DND-41 (cell line): ENCODE data around the gene LRP5.

ENCODE experiments used
- ATAC-seq: fragments of 200-7000 bp; cut with Tn5 transposase; 3 replicates; pipeline ENCODE4 v1.9.1; 2021; ENCODE audit warnings: low read depth; ENCODE audit not compliant: insufficient read depth
- DNase-seq: peaks from one replicate; pipeline ENCODE4 v3.0.0-alpha.2; 2020
- H2AFZ ChIP-seq: 2 replicates; pipeline ENCODE4 v1.6.0; 2012; ENCODE audit warnings: low read depth, low read length
- H3K27ac ChIP-seq: 2 replicates; pipeline ENCODE4 v1.5.1; 2012; ENCODE audit warnings: low read length, inconsistent platforms
- H3K27me3 ChIP-seq: fragments of 200-600 bp; sonication (generic); 2 replicates; pipeline ENCODE4 v1.6.0; 2012; ENCODE audit warnings: low read length, mild to moderate bottlenecking, inconsistent platforms; ENCODE audit not compliant: insufficient read depth, poor library complexity
- H3K36me3 ChIP-seq: 2 replicates; pipeline ENCODE4 v1.5.1; 2012; ENCODE audit warnings: low read length, inconsistent platforms; ENCODE audit not compliant: insufficient read depth
- H3K4me1 ChIP-seq: 2 replicates; pipeline ENCODE4 v1.5.1; 2012; ENCODE audit warnings: mild to moderate bottlenecking, low read length; ENCODE audit not compliant: insufficient read depth
- H3K4me2 ChIP-seq: 2 replicates; pipeline ENCODE4 v1.6.0; 2012; ENCODE audit warnings: mild to moderate bottlenecking, moderate library complexity, low read length, inconsistent platforms; ENCODE audit not compliant: insufficient read depth
- H3K4me3 ChIP-seq, 2 experiments: fragments of 200-600 bp in 1 of 2; shearing (Covaris generic) in 1 of 2; 2 replicates each; pipeline ENCODE4 v1.5.1; 2012 to 2016; ENCODE audit warnings: inconsistent platforms in 2 of 2, low read length in 2 of 2, mild to moderate bottlenecking in 2 of 2, low read depth in 1 of 2, moderate library complexity in 1 of 2
- H3K79me2 ChIP-seq: 2 replicates; pipeline ENCODE4 v1.6.0; 2012; ENCODE audit warnings: low read length, inconsistent platforms; ENCODE audit not compliant: insufficient read depth
- H3K9ac ChIP-seq: 2 replicates; pipeline ENCODE4 v1.6.0; 2012; ENCODE audit warnings: low read depth, mild to moderate bottlenecking, inconsistent platforms, low read length, moderate library complexity
- H3K9me3 ChIP-seq: 2 replicates; pipeline ENCODE4 v1.5.1; 2012; ENCODE audit warnings: low read length, moderate library complexity, mild to moderate bottlenecking, inconsistent platforms; ENCODE audit not compliant: insufficient read depth, severe bottlenecking
- H4K20me1 ChIP-seq: 2 replicates; pipeline ENCODE4 v1.6.0; 2012; ENCODE audit warnings: low read length; ENCODE audit not compliant: insufficient read depth
- EZH2 ChIP-seq: IDR thresholded peaks from 3 replicates; pipeline ENCODE4 v1.6.1; 2012; ENCODE audit warnings: borderline replicate concordance, low read depth, mild to moderate bottlenecking, moderate library complexity, low read length, inconsistent platforms; ENCODE audit not compliant: severe bottlenecking
- TF ChIP-seq, protein P1 (sequence below): IDR thresholded peaks from 2 replicates; pipeline ENCODE4 v1.5.1; 2012; ENCODE audit warnings: borderline replicate concordance, low read length, moderate library complexity, mild to moderate bottlenecking; ENCODE audit not compliant: poor library complexity, severe bottlenecking; ENCODE audit errors: extremely low read depth

LRP5 gene

DNA sequence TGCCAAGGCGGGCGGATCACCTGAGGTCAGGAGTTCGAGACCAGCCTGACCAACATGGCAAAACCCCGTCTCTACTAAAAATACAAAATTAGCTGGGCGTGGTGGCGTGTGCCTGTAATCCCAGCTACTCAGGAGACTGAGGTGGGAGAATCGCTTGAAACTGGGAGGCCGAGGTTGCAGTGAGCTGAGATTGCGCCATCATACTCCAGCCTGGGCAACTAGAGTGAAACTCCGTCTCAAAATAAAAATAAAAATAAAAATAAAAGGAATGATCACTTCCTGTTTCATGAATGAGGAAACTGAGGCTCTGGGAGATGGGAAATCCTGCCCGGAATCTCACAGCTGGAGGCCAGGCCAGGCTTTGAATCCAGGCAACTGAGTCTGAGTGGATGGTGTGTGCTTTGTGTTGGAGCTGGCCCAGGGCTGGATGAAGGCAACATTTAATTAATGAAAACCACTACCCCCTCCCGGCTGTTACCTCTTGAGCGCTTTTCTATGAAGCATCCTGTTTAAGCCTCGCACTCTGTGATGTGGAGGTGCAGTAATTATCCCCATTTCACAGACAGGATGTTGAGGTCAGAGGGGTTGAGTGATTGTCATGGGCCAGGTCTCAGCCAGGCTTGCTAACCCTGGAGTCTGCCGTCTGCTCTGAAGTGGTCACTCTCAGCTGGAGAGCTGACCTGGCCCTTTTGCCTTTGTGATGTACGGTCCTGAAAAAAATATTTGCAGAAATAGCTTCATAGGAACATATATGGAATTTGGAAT lies 27.8 kb downstream of the LRP5 start:
- peaks cover 3% of the 10 kb centered on the region; the same call in 1 of the 2 replicates for H3K4me1 ChIP-seq

DNA sequence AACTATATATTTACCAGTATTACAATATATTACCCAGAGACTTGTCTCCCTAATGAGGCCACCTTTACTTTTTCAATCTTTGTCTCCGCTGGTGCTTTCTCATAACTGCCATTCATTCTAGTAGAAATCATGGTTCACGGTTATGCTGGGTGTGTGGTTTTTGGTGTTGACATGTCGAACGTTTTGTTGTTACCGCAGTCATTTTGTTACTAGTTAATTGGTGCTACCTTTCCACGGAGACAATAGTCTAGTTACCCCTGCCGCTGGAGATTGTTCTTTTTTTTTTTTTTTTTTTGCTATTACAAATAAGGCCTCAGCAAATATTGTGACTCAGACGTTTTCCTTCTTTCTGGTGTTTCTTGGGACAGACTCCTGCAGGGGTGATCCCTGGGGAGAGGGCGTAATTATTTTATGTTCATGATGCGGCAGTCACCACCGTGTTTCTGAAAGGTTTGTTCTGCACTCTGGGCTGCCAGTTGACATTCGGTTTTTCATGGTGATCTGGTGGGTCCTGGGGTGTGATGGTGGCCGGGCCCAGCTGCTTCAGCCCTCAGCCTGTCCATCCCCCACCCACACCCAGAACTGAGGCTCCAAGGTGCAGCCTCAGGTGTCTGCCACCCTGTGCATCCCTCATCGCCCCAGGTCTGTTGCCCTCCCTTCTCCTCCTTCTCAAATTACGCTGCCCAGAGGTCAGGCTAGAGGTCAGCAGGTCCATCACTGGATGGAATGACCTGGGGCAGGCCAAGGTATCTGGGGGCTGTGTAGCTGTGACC lies 28.6 kb downstream of the LRP5 start:
- Histone ChIP-seq H3K4me1 (peaks cover 3% of the 10 kb centered on the region; the same call in 1 of the 2 replicates), H3K4me2 (no peak overlapping the region), H3K79me2 (peaks cover 23% of the 10 kb centered on the region), H3K27ac (no peak overlapping the region), H2AFZ (no peak overlapping the region), H3K4me3 (no peak overlapping the region), H3K9ac (no peak overlapping the region), H3K36me3 (no peaks in the 10 kb centered on the region), H4K20me1 (peaks cover 37% of the 10 kb centered on the region), H3K9me3 (no peaks in the 10 kb centered on the region), H3K27me3 (no peaks in the 10 kb centered on the region)
- no peak for TF ChIP-seq EZH2
- TF ChIP-seq, protein P1, sequence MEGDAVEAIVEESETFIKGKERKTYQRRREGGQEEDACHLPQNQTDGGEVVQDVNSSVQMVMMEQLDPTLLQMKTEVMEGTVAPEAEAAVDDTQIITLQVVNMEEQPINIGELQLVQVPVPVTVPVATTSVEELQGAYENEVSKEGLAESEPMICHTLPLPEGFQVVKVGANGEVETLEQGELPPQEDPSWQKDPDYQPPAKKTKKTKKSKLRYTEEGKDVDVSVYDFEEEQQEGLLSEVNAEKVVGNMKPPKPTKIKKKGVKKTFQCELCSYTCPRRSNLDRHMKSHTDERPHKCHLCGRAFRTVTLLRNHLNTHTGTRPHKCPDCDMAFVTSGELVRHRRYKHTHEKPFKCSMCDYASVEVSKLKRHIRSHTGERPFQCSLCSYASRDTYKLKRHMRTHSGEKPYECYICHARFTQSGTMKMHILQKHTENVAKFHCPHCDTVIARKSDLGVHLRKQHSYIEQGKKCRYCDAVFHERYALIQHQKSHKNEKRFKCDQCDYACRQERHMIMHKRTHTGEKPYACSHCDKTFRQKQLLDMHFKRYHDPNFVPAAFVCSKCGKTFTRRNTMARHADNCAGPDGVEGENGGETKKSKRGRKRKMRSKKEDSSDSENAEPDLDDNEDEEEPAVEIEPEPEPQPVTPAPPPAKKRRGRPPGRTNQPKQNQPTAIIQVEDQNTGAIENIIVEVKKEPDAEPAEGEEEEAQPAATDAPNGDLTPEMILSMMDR: no peak
- no peak for ATAC-seq
- no peak for DNase-seq

More for the DNA sequence above, 27.8 kb downstream of the LRP5 start:
- TF ChIP-seq EZH2: no peak
- TF ChIP-seq, protein P1: no peak
- ATAC-seq: peak; percentile 78
- Histone ChIP-seq H3K27ac (no peak overlapping the region), H4K20me1 (peaks cover 42% of the 10 kb centered on the region), H3K79me2 (peaks cover 22% of the 10 kb centered on the region), H3K9ac (no peak overlapping the region), H2AFZ (no peak overlapping the region), H3K4me3 (no peak overlapping the region), H3K9me3 (no peaks in the 10 kb centered on the region), H3K4me2 (no peak overlapping the region), H3K27me3 (no peaks in the 10 kb centered on the region), H3K36me3 (no peaks in the 10 kb centered on the region)
- DNase-seq: peak; percentile 36

DNA sequence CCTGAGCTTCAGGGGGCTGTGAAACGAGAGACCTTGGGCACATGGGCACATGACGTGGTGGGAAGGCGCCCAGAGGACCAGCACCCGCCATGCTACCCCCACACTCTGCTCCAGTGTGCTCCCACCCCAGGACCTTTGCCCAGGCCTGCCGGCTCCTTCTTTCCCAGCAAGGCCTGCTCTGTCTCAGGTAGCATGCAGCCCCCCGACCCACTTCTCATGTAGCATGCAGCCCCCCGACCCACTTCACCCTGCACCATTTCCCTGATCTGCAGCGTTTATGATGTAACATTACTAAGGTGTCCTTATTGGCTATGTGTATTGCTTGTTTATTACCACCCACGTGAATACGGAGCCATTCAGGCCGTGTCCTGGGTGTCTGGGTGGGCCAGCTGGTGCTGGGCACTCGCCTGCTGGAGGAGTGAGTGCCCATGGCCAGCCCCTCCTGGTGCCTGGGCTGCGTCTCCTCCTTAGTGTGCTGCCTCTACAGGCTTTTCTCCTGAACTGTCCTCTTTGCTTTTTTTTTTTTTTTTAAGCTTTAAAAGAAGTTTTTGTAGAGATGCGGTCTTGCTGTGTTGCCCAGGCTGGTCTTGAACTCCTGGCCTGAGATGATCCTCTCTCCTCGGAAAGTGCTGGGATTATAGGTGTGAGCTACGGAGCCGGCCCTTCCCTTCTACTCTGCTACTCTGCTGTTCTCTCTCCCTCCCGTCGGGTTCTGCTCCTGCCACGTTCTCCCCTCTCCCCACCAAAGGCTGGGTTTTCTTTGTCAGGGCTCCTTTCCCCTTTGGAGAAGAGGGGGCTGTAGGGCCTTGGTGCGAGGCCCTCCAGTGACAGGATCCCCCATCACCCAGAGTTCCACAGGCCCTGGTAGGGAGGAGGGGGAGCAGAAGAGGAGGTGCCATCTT lies 29.4 kb downstream of the LRP5 start:
- ATAC-seq (no peak), DNase-seq (no peak)
- Histone ChIP-seq H4K20me1 (peaks cover 43% of the 10 kb centered on the region), H3K36me3 (no peaks in the 10 kb centered on the region), H3K9ac (no peak overlapping the region), H3K27me3 (no peaks in the 10 kb centered on the region), H3K9me3 (no peaks in the 10 kb centered on the region), H3K4me1 (peaks cover 3% of the 10 kb centered on the region; the same call in 1 of the 2 replicates), H3K4me3 (no peak overlapping the region), H3K4me2 (no peak overlapping the region), H2AFZ (no peak overlapping the region), H3K27ac (no peak overlapping the region), H3K79me2 (peaks cover 30% of the 10 kb centered on the region)
- TF ChIP-seq, protein P1: no peak
- TF ChIP-seq EZH2: no peak
